WTC11 (cell line): ENCODE data around the gene CSNK1G3.

Experiments used
- GABPB1 ChIP-seq: sonication (generic); formaldehyde crosslinking; IDR thresholded peaks from 2 replicates; pipeline ENCODE4 v1.8.1; 2023; ENCODE audit warnings: mild to moderate bottlenecking, missing genetic modification reagents
- TEAD1 ChIP-seq: sonication (generic); formaldehyde crosslinking; IDR thresholded peaks from 2 replicates; pipeline ENCODE4 v1.8.0; 2022; ENCODE audit warnings: mild to moderate bottlenecking, missing genetic modification reagents
- TF ChIP-seq, protein P1 (sequence below): sonication (generic); formaldehyde crosslinking; IDR thresholded peaks from 2 replicates; pipeline ENCODE4 v1.8.1; 2023; ENCODE audit warnings: mild to moderate bottlenecking, moderate library complexity, missing genetic modification reagents
- TF ChIP-seq, protein P2 (sequence below): fragments of 200-600 bp; IDR thresholded peaks from 2 replicates; pipeline ENCODE4 v1.8.0; 2022; ENCODE audit warnings: antibody characterized with exemption
- TF ChIP-seq, protein P3 (sequence below): sonication (generic); formaldehyde crosslinking; IDR thresholded peaks from 2 replicates; pipeline ENCODE4 v1.8.1; 2022; ENCODE audit warnings: low read depth, missing genetic modification reagents, borderline replicate concordance
- TF ChIP-seq, protein P4 (sequence below): sonication (generic); formaldehyde crosslinking; conservative IDR thresholded peaks from 2 replicates; pipeline ENCODE4 v1.8.1; 2023; ENCODE audit warnings: mild to moderate bottlenecking, low read depth, missing genetic modification reagents, moderate library complexity

DNA sequence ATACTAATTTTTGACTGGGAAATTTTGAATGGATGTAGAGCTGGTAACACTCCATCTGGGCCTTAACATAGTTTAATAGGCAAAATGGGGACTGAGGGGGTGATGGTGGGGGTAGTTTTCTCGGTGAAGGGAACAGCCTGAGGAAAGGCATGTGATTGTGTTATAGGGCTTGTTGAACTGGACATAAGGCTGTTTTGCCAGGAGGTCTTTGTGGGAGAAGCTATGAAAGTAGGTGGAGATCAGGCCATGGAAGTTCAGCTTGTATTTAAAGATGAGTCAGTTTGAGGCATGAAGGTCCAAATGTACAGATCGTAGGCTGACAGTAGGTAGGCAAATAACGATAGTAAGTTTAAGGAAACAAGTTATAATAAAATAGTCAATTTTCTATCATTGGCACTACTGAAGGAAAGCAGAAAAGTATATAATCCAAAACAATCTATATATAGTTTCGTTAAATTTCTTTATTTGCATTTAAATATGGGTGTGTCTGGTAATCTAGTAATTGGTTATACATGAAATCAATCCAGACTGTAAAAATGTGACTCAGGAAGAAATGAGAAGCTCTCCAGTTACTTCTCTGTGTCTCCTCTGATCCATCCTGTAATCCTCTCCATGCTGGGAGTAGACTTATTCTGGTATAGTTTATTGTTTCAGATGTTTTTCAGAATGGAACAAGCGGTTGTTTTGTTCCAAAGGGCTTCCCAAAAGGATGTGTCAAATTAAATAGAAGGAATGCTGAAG is 2.8 kb downstream of the CSNK1G3 start:
- no peak for TF ChIP-seq GABPB1 (CRISPR knock-in tag)
- TF ChIP-seq, protein P1, sequence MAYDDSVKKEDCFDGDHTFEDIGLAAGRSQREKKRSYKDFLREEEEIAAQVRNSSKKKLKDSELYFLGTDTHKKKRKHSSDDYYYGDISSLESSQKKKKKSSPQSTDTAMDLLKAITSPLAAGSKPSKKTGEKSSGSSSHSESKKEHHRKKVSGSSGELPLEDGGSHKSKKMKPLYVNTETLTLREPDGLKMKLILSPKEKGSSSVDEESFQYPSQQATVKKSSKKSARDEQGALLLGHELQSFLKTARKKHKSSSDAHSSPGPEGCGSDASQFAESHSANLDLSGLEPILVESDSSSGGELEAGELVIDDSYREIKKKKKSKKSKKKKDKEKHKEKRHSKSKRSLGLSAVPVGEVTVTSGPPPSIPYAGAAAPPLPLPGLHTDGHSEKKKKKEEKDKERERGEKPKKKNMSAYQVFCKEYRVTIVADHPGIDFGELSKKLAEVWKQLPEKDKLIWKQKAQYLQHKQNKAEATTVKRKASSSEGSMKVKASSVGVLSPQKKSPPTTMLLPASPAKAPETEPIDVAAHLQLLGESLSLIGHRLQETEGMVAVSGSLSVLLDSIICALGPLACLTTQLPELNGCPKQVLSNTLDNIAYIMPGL (CRISPR knock-in tag) = no peak
- TF ChIP-seq, protein P2, sequence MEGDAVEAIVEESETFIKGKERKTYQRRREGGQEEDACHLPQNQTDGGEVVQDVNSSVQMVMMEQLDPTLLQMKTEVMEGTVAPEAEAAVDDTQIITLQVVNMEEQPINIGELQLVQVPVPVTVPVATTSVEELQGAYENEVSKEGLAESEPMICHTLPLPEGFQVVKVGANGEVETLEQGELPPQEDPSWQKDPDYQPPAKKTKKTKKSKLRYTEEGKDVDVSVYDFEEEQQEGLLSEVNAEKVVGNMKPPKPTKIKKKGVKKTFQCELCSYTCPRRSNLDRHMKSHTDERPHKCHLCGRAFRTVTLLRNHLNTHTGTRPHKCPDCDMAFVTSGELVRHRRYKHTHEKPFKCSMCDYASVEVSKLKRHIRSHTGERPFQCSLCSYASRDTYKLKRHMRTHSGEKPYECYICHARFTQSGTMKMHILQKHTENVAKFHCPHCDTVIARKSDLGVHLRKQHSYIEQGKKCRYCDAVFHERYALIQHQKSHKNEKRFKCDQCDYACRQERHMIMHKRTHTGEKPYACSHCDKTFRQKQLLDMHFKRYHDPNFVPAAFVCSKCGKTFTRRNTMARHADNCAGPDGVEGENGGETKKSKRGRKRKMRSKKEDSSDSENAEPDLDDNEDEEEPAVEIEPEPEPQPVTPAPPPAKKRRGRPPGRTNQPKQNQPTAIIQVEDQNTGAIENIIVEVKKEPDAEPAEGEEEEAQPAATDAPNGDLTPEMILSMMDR = no peak
- TF ChIP-seq TEAD1 (CRISPR knock-in tag) = no peak
- TF ChIP-seq, protein P3, sequence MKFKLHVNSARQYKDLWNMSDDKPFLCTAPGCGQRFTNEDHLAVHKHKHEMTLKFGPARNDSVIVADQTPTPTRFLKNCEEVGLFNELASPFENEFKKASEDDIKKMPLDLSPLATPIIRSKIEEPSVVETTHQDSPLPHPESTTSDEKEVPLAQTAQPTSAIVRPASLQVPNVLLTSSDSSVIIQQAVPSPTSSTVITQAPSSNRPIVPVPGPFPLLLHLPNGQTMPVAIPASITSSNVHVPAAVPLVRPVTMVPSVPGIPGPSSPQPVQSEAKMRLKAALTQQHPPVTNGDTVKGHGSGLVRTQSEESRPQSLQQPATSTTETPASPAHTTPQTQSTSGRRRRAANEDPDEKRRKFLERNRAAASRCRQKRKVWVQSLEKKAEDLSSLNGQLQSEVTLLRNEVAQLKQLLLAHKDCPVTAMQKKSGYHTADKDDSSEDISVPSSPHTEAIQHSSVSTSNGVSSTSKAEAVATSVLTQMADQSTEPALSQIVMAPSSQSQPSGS (CRISPR knock-in tag) = no peak
- TF ChIP-seq, protein P4, sequence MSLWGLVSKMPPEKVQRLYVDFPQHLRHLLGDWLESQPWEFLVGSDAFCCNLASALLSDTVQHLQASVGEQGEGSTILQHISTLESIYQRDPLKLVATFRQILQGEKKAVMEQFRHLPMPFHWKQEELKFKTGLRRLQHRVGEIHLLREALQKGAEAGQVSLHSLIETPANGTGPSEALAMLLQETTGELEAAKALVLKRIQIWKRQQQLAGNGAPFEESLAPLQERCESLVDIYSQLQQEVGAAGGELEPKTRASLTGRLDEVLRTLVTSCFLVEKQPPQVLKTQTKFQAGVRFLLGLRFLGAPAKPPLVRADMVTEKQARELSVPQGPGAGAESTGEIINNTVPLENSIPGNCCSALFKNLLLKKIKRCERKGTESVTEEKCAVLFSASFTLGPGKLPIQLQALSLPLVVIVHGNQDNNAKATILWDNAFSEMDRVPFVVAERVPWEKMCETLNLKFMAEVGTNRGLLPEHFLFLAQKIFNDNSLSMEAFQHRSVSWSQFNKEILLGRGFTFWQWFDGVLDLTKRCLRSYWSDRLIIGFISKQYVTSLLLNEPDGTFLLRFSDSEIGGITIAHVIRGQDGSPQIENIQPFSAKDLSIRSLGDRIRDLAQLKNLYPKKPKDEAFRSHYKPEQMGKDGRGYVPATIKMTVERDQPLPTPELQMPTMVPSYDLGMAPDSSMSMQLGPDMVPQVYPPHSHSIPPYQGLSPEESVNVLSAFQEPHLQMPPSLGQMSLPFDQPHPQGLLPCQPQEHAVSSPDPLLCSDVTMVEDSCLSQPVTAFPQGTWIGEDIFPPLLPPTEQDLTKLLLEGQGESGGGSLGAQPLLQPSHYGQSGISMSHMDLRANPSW (CRISPR knock-in tag) = no peak
